RCC 7860 (cell line): ENCODE measurements around the gene RIPPLY3.

Experiments used
- DNase-seq: peaks from one replicate; pipeline ENCODE4 v3.0.0-alpha.2; 2015; ENCODE audit warnings: low spot score
- FAIRE-seq: peaks from 2 replicates; lab custom pipeline; 2012; peaks lifted over from hg19 to GRCh38; lab: Jason Lieb, UNC

RIPPLY3 gene

DNA sequence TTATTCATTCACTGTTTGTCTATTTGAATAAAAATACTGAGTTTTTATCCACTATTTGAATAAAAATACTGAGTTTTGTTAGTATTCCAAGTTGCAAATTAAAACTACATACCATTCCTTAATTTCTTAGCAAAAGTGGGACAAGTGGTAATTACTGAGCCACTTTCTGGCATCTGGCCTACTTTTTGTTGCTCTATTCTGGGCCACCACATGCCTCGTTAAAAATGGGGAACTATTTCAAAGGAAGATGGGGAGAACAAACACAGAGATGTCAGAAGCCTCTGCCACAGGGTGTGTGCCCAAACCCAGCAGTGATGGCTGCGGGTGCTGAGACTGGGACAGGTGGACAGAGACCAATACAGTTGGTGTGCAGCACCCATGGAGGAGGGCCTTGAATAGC, 51.8 kb downstream of the RIPPLY3 start:
- DNase-seq = no peak

DNA sequence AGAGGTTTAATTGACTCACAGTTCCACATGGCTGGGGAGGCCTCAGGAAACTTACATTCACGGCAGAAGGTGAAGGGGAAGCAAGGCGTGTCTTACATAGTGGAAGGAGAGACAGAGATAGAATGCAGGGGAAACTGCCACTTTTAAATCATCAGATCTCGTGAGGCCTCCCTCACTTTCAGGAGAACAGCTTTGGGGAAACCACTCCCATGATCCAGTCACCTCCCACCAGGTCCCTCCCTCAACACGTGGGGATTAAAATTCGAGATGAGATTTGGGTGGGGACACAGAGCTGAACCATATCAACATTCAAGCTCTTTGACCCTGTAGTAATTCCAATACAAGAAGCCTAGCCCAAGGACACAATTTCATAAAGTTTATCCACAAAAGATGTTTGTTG, 52.7 kb downstream of the RIPPLY3 start:
- no peak for DNase-seq
- FAIRE-seq = no peak

More for the DNA sequence above, 51.8 kb downstream of the RIPPLY3 start:
- no peak for FAIRE-seq

DNA sequence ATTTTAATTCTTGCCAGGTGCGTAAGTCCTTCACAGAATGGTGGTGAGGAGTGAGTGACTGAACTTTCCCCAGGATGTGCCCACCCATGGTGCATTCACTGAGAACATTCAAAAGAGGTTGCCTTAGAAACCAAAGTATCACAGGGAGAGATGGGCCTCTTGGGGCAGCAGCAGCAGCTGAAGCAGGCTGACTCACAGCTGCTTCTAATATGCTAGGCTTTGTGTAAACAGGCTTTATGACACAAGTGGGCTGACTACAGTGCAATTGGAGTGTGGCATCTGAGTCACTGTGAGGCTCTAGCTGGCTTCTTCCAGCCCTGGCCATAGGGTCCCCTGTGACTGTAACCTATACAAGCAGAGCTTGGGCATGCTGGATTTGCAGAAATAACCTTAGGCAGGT, 53.8 kb downstream of the RIPPLY3 start:
- DNase-seq (peak; percentile 96), FAIRE-seq (peak; percentile 87)

DNA sequence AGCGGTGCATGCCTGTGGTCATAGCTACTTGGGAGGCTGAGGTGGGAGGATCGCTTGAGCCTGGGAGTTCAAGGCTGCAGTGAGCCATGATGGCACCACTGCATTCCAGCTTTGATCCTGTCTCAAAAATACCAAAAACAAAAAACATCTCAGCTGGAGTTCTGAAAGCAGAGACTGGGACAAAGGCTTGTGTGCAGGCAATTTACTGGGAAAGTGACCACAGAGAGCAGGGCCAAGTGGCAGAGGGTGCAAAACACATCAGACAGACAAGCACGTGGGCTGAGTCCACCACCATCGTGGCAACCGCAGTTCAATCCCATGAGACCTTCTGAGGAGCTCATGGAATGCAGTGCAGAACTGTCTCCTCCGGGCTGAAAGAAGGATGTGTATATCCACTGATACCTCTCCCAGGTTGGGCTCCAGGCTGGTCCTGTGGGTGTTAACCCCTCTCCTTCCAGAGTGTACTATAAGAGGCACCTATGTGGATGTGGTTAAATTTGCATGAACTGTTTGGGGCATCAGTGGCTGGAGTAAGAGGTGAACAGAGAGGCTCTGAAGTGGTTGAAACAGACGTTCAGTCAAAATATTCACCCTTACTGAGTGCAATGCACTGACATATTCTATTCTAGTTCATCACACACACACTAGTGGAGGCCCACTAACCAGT, 55.6 kb downstream of the RIPPLY3 start:
- no peak for FAIRE-seq
- no peak for DNase-seq

DNA sequence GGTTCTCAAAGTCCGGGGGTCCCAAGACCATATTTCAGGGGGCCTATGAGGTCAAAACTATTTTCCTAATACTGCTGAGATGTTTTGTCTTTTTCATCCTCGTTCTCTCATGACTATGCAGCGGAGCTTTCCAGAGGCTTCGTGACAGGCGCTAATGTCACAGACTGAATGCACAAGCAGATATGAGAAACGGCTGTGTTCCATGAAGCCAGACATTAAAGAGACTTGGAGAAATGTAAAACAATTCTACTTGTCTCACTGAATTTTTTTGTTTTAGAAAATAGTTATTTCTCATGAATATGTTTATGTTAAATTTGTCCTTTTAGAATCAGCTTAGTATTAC, 56.1 kb downstream of the RIPPLY3 start:
- FAIRE-seq (no peak), DNase-seq (no peak)

DNA sequence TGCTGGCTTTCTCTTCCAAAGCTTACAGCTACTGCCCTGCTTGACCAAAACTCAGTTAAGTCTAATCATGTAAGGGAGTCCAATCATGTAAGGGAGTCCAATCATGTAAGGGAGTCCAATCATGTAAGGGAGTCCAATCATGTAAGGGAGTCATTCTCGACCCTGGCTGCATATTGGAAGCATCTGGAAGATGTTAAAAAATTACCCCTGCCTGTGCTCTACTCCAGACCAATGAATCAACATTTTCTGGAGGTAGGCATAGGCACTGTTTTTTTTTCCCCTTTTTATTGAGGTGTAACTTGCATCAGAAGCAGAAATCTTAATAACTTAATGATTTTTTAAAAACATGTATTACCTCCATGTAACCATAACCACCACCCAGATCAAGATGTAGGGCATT, 56.9 kb downstream of the RIPPLY3 start:
- DNase-seq (no peak), FAIRE-seq (no peak)

DNA sequence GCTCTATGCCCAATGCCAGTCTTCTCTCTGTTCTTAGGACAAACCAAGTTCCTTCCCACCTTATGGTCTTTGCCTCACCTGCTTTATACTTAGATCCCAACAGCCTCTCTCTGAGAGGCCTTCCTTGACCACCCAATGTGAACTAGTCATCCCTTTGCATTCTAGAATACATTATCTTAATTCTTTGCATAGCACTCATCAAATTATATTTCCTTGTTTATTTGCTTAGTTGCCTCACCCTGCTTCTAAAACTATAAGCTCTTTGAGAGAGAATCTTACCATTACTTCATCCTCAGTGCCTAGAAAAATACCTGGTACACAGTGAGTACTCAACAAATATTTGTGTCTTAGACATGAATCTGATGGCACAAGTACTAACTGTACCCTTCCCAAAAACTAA, 58.3 kb downstream of the RIPPLY3 start:
- FAIRE-seq = no peak
- DNase-seq = no peak

DNA sequence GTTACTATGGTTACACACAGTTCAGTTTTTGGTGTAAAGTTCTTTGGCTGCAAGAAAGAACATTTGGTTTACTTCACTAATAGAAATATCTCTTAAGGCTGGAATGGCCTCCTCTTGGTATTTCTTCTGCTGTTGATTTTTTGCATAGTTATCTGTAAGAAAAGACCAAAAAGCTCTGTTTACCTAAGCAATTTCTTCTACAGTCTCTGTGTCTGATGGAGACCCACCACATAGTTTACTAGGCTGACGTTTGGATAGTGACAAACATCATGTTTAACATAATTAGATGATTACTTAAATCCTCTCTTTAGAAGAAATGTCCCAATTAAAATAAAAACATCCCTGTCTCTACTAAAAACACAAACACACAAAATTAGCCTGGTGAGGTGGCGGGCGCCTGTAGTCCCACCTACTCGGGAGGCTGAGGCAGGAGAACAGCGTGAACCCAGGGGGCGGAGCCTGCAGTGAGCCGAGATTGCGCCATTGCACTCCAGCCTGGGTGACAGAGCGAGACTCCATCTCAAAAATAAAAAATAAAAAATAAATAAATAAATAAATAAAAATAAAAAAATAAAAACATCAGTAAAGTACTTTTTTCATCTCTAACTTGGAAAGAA, 59.2 kb downstream of the RIPPLY3 start:
- no peak for DNase-seq
- no peak for FAIRE-seq
